Vagina (tissue), 2 donors: ENCODE measurements around the gene ADAMTSL3.

ENCODE experiments used
- POLR2A ChIP-seq, 2 donors: fragments of 450-650 bp; IDR thresholded peaks; one replicate each; pipeline ENCODE4 v1.6.1; 2017; ENCODE audit warnings: antibody characterized with exemption in 2 of 2, mild to moderate bottlenecking in 2 of 2, moderate library complexity in 2 of 2
- TF ChIP-seq, protein P1 (sequence below), 3 experiments: fragments of 450-650 bp in 2 of 3; fragments of 200-600 bp in 1 of 3; sonication (generic) in 1 of 3; IDR thresholded peaks; one replicate each; pipeline ENCODE4 v1.5.1; 2017 to 2019; ENCODE audit warnings: antibody characterized with exemption in 3 of 3, mild to moderate bottlenecking in 2 of 3, moderate library complexity in 2 of 3

DNA sequence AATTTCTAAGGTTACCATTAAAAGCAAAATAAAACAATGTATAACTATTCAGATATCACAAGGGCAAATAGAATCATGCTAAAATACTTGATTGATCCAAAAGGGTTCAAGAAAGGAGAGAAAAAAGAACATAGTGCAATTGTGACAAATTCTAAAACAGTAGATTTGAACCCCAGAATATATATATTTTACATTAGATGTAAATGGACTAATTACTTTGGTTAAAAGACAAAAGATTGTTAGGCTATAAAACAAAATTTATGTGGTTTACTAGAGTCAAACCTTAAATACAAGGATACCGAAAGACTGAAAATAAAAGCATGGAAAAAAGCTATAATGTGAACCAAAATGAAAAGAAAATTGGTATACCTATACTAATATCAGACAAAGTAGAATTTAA is 129.3 kb downstream of the ADAMTSL3 start:
- TF ChIP-seq, protein P1, sequence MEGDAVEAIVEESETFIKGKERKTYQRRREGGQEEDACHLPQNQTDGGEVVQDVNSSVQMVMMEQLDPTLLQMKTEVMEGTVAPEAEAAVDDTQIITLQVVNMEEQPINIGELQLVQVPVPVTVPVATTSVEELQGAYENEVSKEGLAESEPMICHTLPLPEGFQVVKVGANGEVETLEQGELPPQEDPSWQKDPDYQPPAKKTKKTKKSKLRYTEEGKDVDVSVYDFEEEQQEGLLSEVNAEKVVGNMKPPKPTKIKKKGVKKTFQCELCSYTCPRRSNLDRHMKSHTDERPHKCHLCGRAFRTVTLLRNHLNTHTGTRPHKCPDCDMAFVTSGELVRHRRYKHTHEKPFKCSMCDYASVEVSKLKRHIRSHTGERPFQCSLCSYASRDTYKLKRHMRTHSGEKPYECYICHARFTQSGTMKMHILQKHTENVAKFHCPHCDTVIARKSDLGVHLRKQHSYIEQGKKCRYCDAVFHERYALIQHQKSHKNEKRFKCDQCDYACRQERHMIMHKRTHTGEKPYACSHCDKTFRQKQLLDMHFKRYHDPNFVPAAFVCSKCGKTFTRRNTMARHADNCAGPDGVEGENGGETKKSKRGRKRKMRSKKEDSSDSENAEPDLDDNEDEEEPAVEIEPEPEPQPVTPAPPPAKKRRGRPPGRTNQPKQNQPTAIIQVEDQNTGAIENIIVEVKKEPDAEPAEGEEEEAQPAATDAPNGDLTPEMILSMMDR (IDR thresholded peaks at IDR 0.05): no peak
- no peak for TF ChIP-seq POLR2A (IDR thresholded peaks at IDR 0.05)
